Karpas-422 (cell line): ENCODE measurements around the gene PRKN. TPM values are rescaled to one million over a fixed set of nuclear protein-coding genes. Genes with fewer than 3 reads are reported as not detected.

ENCODE experiments used
- DNase-seq: peaks from one replicate; pipeline ENCODE4 v3.0.0-alpha.2; 2015
- H2AFZ ChIP-seq: fragments of 200-600 bp; sonication (generic); 2 replicates; pipeline ENCODE4 v1.6.1; 2014; ENCODE audit warnings: antibody characterized with exemption, low read length, mixed read lengths
- H3K27ac ChIP-seq: fragments of 200-600 bp; sonication (generic); 2 replicates; pipeline ENCODE4 v1.5.1; 2014; ENCODE audit warnings: mild to moderate bottlenecking, low read length, moderate library complexity
- H3K27me3 ChIP-seq: fragments of 200-600 bp; sonication (generic); 2 replicates; pipeline ENCODE4 v1.6.1; 2014; ENCODE audit warnings: low read length, mixed read lengths
- H3K36me3 ChIP-seq: fragments of 200-600 bp; sonication (generic); 2 replicates; pipeline ENCODE4 v1.6.1; 2014; ENCODE audit warnings: low read length, mixed read lengths; ENCODE audit not compliant: insufficient read depth
- H3K4me1 ChIP-seq: fragments of 200-600 bp; sonication (generic); 2 replicates; pipeline ENCODE4 v1.6.1; 2014; ENCODE audit warnings: mild to moderate bottlenecking, low read length, mixed read lengths
- H3K4me2 ChIP-seq: fragments of 200-600 bp; sonication (generic); 2 replicates; pipeline ENCODE4 v1.6.1; 2014; ENCODE audit warnings: low read length, low read depth, mild to moderate bottlenecking; ENCODE audit not compliant: poor library complexity, severe bottlenecking
- H3K4me3 ChIP-seq: fragments of 200-600 bp; sonication (generic); 2 replicates; pipeline ENCODE4 v1.5.1; 2014; ENCODE audit warnings: mild to moderate bottlenecking, antibody characterized with exemption, low read length, mixed read lengths
- H3K79me2 ChIP-seq: fragments of 200-600 bp; sonication (generic); 2 replicates; pipeline ENCODE4 v1.6.1; 2014; ENCODE audit warnings: mild to moderate bottlenecking, low read length, mixed read lengths
- H3K9ac ChIP-seq: fragments of 200-600 bp; sonication (generic); 2 replicates; pipeline ENCODE4 v1.6.0; 2014; ENCODE audit warnings: low read length
- H3K9me2 ChIP-seq: fragments of 200-600 bp; sonication (generic), shearing (Covaris generic); replicated peaks from 2 replicates; pipeline ENCODE4 v1.6.0; 2014; ENCODE audit warnings: mild to moderate bottlenecking, low read length, moderate library complexity; ENCODE audit not compliant: insufficient read depth
- H3K9me3 ChIP-seq: fragments of 300-700, 200-600 bp; sonication (generic); 2 replicates; pipeline ENCODE4 v1.6.1; 2014; ENCODE audit warnings: low read length, mixed read lengths
- H4K20me1 ChIP-seq: fragments of 200-600 bp; sonication (generic); 2 replicates; pipeline ENCODE4 v1.6.1; 2014; ENCODE audit warnings: mild to moderate bottlenecking, antibody characterized with exemption, low read length, low read depth; ENCODE audit not compliant: insufficient read depth
- total RNA-seq: library from RNA; depleted of rRNA; stranded (reverse); fragments of >200 nt; shearing (Covaris generic); gene quantifications from 2 replicates; pipeline ENCODE4 v1.2.3, GENCODE V29; 2014; ENCODE audit warnings: low replicate concordance

The PRKN gene
- total RNA-seq, 1 experiment from 2014 or later, result not detected

DNA sequence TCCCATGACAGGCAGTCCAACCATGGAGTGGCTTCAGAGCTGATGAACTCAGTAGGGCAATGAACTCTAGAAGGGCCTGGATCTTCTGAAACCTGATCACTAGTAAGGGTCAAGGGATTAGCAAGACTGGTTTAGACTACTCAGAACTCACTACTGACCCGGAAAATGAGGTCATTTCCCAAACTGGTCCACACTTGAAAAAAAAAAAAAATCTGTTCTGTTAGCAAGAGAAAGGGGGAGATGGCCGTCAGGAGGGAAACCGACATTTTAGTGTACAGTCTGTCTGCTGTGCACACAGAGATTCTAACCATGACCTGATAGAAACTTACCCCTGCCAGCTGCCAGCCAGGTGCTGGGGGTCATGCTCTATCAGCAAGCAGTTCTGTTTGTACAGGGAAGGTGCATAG, 1191.3 kb downstream of the PRKN start:
- Histone ChIP-seq H3K9me3 (no peaks in the 10 kb centered on the region), H2AFZ (no peak overlapping the region), H3K9me2 (no peaks in the 10 kb centered on the region), H3K4me2 (no peak overlapping the region), H3K4me1 (no peaks in the 10 kb centered on the region), H3K27ac (no peak overlapping the region), H3K79me2 (no peaks in the 10 kb centered on the region), H4K20me1 (no peaks in the 10 kb centered on the region), H3K4me3 (no peak overlapping the region), H3K36me3 (no peaks in the 10 kb centered on the region), H3K27me3 (no peaks in the 10 kb centered on the region), H3K9ac (no peak overlapping the region)
- DNase-seq, result no peak

DNA sequence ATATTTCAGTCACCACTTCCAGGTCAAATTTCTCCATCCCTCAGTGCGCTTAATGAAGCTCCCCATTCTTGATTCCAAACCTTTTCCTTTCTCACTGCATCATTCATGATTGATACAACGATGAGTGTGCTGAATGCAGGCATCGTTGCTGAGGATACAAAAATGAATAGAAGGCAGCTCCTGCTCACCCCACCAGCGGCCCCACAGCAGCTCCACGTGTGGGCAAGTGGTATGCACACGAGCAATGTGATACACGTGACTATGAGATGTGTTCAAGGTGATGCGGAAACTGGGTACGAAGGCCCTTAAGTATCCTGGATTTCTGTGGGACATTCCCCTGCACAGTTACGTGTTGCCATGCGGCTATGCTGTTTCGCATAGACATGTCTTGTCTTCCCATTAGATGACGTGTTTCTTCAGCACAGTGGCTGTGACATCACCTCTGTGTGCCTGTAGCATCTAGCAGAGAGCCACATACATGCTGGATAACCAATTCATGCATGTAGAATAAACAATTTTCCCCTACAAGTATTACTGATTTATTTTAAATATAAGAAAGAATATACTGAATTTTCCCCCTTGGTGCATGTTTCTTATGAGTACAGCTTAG, 1193.2 kb downstream of the PRKN start:
- no peaks in the 10 kb centered on the region for H3K4me1 ChIP-seq
- no peak for DNase-seq

GRCh38 chr6:161533266-161533665, 1194.3 kb downstream of the PRKN start:
- Histone ChIP-seq H4K20me1 (no peaks in the 10 kb centered on the region), H3K9me2 (no peaks in the 10 kb centered on the region), H3K4me1 (no peaks in the 10 kb centered on the region), H3K36me3 (no peaks in the 10 kb centered on the region), H3K4me2 (no peak overlapping the region), H3K27ac (no peak overlapping the region), H2AFZ (no peak overlapping the region), H3K27me3 (no peaks in the 10 kb centered on the region), H3K9ac (no peak overlapping the region), H3K4me3 (no peak overlapping the region), H3K79me2 (no peaks in the 10 kb centered on the region), H3K9me3 (no peaks in the 10 kb centered on the region)
- DNase-seq, result no peak

More for the DNA sequence above, 1193.2 kb downstream of the PRKN start:
- Histone ChIP-seq H3K9ac (no peak overlapping the region), H3K4me2 (no peak overlapping the region), H3K79me2 (no peaks in the 10 kb centered on the region), H3K9me3 (no peaks in the 10 kb centered on the region), H3K4me3 (no peak overlapping the region), H3K27me3 (no peaks in the 10 kb centered on the region), H4K20me1 (no peaks in the 10 kb centered on the region), H3K27ac (no peak overlapping the region), H3K36me3 (no peaks in the 10 kb centered on the region), H2AFZ (no peak overlapping the region), H3K9me2 (no peaks in the 10 kb centered on the region)

GRCh38 chr6:161532536-161532935, 1195.0 kb downstream of the PRKN start:
- Histone ChIP-seq H3K4me2 (no peak overlapping the region), H2AFZ (no peak overlapping the region), H3K36me3 (no peaks in the 10 kb centered on the region), H3K4me3 (no peak overlapping the region), H3K9me3 (no peaks in the 10 kb centered on the region), H3K27ac (no peak overlapping the region), H3K27me3 (no peaks in the 10 kb centered on the region), H3K9me2 (no peaks in the 10 kb centered on the region), H4K20me1 (no peaks in the 10 kb centered on the region), H3K9ac (no peak overlapping the region), H3K4me1 (no peaks in the 10 kb centered on the region), H3K79me2 (no peaks in the 10 kb centered on the region)
- no peak for DNase-seq

- no peak overlapping the region for H3K4me3 ChIP-seq
- no peak overlapping the region for H3K4me2 ChIP-seq
- H3K4me1 ChIP-seq, result no peaks in the 10 kb centered on the region
- no peaks in the 10 kb centered on the region for H4K20me1 ChIP-seq
- H3K9ac ChIP-seq, result no peak overlapping the region
- H3K9me3 ChIP-seq, result no peaks in the 10 kb centered on the region
- H3K27ac ChIP-seq, result no peak overlapping the region
- no peaks in the 10 kb centered on the region for H3K36me3 ChIP-seq
- no peak overlapping the region for H2AFZ ChIP-seq
- no peak for DNase-seq
- H3K9me2 ChIP-seq, result no peaks in the 10 kb centered on the region
- H3K79me2 ChIP-seq, result no peaks in the 10 kb centered on the region
- H3K27me3 ChIP-seq, result no peaks in the 10 kb centered on the region
These were observed 1200.8 kb downstream of the PRKN start for GRCh38 chr6:161526794-161527193.

DNA sequence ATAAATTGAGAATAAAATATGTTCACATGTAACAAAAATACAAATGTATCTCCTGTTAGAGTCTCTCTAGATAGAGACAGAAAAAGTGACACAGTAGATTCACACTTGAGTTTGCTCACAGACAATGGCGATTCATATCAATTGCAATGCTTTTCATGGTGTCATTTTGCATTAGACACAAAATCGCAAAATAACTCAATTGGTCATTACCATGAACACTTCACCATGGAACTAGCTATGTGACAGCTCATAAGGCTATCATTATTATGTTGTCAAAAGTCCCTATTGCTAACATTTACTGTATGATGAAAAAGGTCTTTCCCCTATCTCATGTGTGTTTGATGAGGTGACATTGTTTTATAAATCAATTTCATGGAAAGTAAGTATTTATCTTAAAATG, 1204.2 kb downstream of the PRKN start:
- no peak for DNase-seq
- Histone ChIP-seq H3K27me3 (no peaks in the 10 kb centered on the region), H3K4me3 (no peak overlapping the region), H3K9me2 (no peaks in the 10 kb centered on the region), H2AFZ (no peak overlapping the region), H4K20me1 (no peaks in the 10 kb centered on the region), H3K79me2 (no peaks in the 10 kb centered on the region), H3K36me3 (no peaks in the 10 kb centered on the region), H3K4me2 (no peak overlapping the region), H3K9me3 (no peaks in the 10 kb centered on the region), H3K27ac (no peak overlapping the region), H3K4me1 (no peaks in the 10 kb centered on the region), H3K9ac (no peak overlapping the region)

DNA sequence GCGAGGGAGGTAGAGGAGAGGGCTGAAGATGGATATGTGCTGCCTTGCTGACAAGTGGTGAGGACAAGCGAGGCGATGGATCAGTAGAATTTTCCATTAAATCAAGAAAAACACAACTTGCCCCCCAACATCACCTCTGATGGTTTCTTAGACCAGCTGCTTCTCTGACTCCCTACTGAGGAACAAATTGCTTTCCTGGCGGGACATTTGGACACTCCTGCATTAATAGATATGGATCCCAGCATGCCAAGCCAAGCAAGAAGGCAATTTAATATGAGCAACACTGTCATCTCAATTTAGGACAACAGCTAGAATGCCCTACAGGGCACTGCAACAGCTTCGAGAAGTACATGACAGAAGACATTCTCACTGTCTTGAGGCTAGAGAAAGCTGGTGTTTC, 1205.3 kb downstream of the PRKN start:
- H3K79me2 ChIP-seq, result no peaks in the 10 kb centered on the region
- no peaks in the 10 kb centered on the region for H4K20me1 ChIP-seq
- no peak overlapping the region for H3K9ac ChIP-seq
- H3K27ac ChIP-seq, result no peak overlapping the region
- no peak overlapping the region for H3K4me2 ChIP-seq
- no peak overlapping the region for H3K4me3 ChIP-seq
- DNase-seq, result no peak
- no peaks in the 10 kb centered on the region for H3K9me3 ChIP-seq
- H3K4me1 ChIP-seq, result no peaks in the 10 kb centered on the region
- no peaks in the 10 kb centered on the region for H3K36me3 ChIP-seq
- no peaks in the 10 kb centered on the region for H3K27me3 ChIP-seq
- no peak overlapping the region for H2AFZ ChIP-seq
- no peaks in the 10 kb centered on the region for H3K9me2 ChIP-seq

GRCh38 chr6:161511447-161512095, 1216.0 kb downstream of the PRKN start:
- H3K79me2 ChIP-seq, result no peaks in the 10 kb centered on the region
- H3K27ac ChIP-seq, result no peak overlapping the region
- no peaks in the 10 kb centered on the region for H3K9me2 ChIP-seq
- DNase-seq, result no peak
- no peak overlapping the region for H3K4me3 ChIP-seq
- H3K9me3 ChIP-seq, result no peaks in the 10 kb centered on the region
- H3K4me2 ChIP-seq, result no peak overlapping the region
- H4K20me1 ChIP-seq, result no peaks in the 10 kb centered on the region
- no peaks in the 10 kb centered on the region for H3K27me3 ChIP-seq
- H3K36me3 ChIP-seq, result no peaks in the 10 kb centered on the region
- H3K4me1 ChIP-seq, result no peaks in the 10 kb centered on the region
- no peak overlapping the region for H2AFZ ChIP-seq
- H3K9ac ChIP-seq, result no peak overlapping the region
